ENCODE data around the gene CASZ1.

DNA sequence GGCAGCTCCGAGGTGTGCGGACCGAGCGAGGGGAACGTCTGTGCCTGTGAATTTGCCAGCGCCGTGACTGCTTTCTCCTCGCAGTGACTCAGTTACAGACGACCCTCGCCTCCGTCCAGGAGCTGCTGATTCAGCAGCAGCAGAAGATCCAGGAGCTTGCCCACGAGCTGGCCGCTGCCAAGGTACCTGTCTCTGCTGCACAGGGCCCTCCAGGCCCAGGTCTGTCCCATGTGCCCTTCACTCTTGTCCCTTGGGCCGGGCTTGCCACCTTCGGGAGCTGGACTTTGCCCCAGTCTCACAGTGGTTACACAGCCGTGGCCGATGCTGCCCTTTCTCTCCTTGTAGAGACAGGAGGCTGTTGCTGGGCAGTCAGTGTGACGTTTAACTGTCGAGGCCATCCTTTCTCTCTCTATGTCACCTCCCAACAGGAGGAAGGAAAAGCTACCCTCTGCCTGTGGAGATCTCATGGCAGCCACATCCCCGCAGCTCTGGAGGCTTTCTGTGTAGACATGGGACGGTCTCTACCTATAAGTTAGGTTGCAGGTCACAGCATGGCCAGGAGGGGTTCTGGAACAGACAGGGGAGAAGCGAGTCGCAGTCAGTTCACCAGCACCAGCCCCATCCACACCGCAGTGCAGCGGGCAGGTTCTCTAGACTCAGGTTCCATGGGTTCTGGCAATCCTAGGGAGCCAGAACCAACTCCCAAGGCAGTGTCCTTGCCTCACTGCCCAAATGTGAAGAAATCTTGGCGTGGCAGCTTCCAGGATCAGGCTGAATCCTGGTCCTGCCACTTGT lies 172.0 kb downstream of the CASZ1 start:
- TF ChIP-seq, protein P1, sequence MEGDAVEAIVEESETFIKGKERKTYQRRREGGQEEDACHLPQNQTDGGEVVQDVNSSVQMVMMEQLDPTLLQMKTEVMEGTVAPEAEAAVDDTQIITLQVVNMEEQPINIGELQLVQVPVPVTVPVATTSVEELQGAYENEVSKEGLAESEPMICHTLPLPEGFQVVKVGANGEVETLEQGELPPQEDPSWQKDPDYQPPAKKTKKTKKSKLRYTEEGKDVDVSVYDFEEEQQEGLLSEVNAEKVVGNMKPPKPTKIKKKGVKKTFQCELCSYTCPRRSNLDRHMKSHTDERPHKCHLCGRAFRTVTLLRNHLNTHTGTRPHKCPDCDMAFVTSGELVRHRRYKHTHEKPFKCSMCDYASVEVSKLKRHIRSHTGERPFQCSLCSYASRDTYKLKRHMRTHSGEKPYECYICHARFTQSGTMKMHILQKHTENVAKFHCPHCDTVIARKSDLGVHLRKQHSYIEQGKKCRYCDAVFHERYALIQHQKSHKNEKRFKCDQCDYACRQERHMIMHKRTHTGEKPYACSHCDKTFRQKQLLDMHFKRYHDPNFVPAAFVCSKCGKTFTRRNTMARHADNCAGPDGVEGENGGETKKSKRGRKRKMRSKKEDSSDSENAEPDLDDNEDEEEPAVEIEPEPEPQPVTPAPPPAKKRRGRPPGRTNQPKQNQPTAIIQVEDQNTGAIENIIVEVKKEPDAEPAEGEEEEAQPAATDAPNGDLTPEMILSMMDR (IDR thresholded peaks at IDR 0.05), result no peak
- TF ChIP-seq POLR2AphosphoS5 (IDR thresholded peaks at IDR 0.05), result no peak
